Neutrophil (primary cell): Measurements from ENCODE around the gene SLC26A3.

ENCODE experiments used
- H3K27ac ChIP-seq: fragments of 200-600 bp; sonication (generic); 2 replicates; pipeline ENCODE4 v1.5.1; 2016; ENCODE audit warnings: mild to moderate bottlenecking, moderate library complexity
- H3K27me3 ChIP-seq: fragments of 200-600 bp; sonication (generic); 2 replicates; pipeline ENCODE4 v1.6.0; 2016; ENCODE audit warnings: mild to moderate bottlenecking
- H3K36me3 ChIP-seq: fragments of 200-600 bp; sonication (generic); 2 replicates; pipeline ENCODE4 v1.5.1; 2017
- H3K4me1 ChIP-seq, 2 experiments: fragments of 200-600 bp in 1 of 2; sonication (generic) in 1 of 2; 1 replicate in 1 of 2; 2 replicates in 1 of 2; pipeline versions ENCODE4 v1.5.1 to v1.6.1; 2013 to 2016; ENCODE audit warnings: low read depth in 1 of 2, low read length in 1 of 2, mild to moderate bottlenecking in 1 of 2, moderate library complexity in 1 of 2; ENCODE audit not compliant: control insufficient read depth in 1 of 2, insufficient read depth in 1 of 2
- H3K4me3 ChIP-seq, 2 experiments: fragments of 200-600 bp in 1 of 2; sonication (generic) in 1 of 2; 1 replicate in 1 of 2; 2 replicates in 1 of 2; pipeline ENCODE4 v1.5.1; 2013 to 2016; ENCODE audit warnings: low read depth in 1 of 2, low read length in 1 of 2, mild to moderate bottlenecking in 1 of 2, moderate library complexity in 1 of 2
- H3K9me3 ChIP-seq: fragments of 200-600 bp; sonication (generic); 2 replicates; pipeline ENCODE4 v1.5.1; 2016
- TF ChIP-seq, protein P1 (sequence below): fragments of 200-600 bp; sonication (generic); IDR thresholded peaks from 2 replicates; pipeline ENCODE4 v1.5.1; 2016; ENCODE audit warnings: antibody characterized with exemption

Gene SLC26A3

DNA sequence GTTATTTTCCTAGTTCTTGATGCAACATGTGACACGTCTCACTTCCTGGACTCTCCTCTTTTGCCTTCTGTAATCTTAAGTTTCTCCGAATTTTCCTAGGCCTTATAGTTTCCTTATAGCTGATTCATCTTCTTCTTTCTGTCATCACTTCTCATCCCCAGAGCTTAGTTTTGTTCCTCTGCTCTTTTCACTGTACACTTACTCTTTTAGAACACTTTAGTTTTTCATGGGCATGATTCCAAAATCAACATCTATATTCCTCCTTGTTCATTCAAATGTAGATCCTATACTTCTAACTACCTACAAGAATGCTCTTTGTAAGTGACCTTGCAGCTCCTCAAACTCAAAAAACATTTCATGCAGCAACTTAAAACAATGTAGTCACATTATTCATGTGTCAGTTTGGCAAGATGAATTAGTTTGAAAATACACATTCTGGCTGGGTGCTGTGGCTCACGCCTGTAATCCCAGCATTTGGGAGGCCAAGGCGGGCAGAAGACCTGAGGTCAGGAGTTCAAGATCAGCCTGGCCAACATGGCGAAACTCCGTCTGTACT lies 13.1 kb upstream of the SLC26A3 start:
- Histone ChIP-seq H3K4me1 (no peaks in the 10 kb centered on the region), H3K4me3 (no peak overlapping the region), H3K27me3 (peaks cover 6% of the 10 kb centered on the region), H3K27ac (no peak overlapping the region), H3K9me3 (no peaks in the 10 kb centered on the region), H3K36me3 (no peaks in the 10 kb centered on the region)
- TF ChIP-seq, protein P1, sequence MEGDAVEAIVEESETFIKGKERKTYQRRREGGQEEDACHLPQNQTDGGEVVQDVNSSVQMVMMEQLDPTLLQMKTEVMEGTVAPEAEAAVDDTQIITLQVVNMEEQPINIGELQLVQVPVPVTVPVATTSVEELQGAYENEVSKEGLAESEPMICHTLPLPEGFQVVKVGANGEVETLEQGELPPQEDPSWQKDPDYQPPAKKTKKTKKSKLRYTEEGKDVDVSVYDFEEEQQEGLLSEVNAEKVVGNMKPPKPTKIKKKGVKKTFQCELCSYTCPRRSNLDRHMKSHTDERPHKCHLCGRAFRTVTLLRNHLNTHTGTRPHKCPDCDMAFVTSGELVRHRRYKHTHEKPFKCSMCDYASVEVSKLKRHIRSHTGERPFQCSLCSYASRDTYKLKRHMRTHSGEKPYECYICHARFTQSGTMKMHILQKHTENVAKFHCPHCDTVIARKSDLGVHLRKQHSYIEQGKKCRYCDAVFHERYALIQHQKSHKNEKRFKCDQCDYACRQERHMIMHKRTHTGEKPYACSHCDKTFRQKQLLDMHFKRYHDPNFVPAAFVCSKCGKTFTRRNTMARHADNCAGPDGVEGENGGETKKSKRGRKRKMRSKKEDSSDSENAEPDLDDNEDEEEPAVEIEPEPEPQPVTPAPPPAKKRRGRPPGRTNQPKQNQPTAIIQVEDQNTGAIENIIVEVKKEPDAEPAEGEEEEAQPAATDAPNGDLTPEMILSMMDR = no peak

DNA sequence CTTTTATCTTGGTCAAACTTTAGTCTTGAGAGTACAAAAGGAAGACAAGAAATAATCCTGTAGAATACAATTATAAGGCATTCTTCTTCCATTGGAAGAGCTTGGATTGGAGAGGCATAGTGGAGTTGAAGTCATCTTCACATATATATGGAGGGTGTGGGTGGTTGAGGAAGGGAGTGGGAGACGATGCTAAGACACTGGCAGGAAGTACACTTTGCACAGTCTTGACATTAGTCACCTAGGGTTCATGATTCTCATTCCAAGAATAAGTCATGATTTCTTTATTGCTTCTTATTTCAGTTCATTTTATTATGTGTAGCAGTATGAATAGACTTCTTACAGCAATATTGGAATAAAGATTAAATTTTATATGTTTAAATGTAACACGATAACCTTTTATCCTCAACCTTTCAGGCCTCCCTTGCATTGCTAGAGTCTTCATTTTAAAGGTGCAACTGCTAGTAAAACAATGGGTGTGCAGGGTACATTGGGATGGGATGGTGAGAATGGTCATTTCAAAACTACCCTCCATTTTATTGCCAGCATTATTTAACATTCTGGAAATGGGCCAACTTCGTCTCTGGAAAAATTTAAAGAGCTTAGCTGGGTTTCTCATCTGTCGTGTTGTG lies 12.3 kb upstream of the SLC26A3 start:
- Histone ChIP-seq H3K27ac (no peak overlapping the region), H3K36me3 (no peaks in the 10 kb centered on the region), H3K9me3 (no peaks in the 10 kb centered on the region), H3K4me1 (no peaks in the 10 kb centered on the region), H3K4me3 (no peak overlapping the region), H3K27me3 (peaks cover 6% of the 10 kb centered on the region)
- TF ChIP-seq, protein P1 = no peak

DNA sequence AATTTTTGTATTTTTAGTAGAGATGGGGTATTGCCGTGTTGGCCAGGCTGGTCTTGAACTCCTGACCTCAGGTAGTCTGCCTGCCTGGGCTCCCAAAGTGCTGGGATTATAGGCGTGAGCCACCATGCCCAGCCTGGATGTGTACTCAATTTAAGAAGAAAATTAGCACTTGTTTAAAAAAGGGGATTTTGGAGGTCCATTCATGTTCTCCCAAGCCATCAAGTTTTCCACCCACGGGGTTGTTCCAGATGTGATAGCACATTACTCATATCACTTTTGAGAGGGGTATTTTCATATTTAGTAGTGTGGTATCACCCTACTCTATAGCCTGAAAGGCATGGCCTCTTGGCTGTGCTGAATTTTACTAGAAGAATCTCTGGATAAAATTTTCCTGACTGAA lies 10.5 kb upstream of the SLC26A3 start:
- Histone ChIP-seq H3K27me3 (no peaks in the 10 kb centered on the region), H3K4me3 (no peak overlapping the region), H3K36me3 (no peaks in the 10 kb centered on the region), H3K27ac (no peak overlapping the region), H3K4me1 (no peaks in the 10 kb centered on the region), H3K9me3 (no peaks in the 10 kb centered on the region)
- TF ChIP-seq, protein P1 = no peak

DNA sequence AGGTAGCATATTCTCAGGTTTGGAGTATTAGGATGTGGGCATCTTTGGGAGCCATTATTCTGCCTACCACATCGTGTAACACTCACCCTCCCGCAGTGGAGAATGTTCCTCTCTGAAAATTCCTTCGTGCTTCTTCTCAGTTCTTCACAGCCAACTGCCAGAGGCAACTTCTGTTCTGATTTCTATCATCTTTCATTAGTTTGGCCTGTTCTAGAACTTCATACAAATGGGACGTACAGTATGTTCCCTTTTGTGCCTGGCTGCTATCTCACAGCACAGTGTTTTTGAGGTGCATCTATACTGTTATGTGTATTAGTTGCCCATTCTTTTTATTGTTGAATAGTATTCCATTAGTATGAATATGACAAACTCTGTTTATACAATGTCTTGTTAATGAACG lies 8.9 kb upstream of the SLC26A3 start:
- Histone ChIP-seq H3K36me3 (no peaks in the 10 kb centered on the region), H3K4me1 (no peaks in the 10 kb centered on the region), H3K27me3 (no peaks in the 10 kb centered on the region), H3K27ac (no peak overlapping the region), H3K4me3 (no peak overlapping the region), H3K9me3 (no peaks in the 10 kb centered on the region)
- TF ChIP-seq, protein P1 = no peak

DNA sequence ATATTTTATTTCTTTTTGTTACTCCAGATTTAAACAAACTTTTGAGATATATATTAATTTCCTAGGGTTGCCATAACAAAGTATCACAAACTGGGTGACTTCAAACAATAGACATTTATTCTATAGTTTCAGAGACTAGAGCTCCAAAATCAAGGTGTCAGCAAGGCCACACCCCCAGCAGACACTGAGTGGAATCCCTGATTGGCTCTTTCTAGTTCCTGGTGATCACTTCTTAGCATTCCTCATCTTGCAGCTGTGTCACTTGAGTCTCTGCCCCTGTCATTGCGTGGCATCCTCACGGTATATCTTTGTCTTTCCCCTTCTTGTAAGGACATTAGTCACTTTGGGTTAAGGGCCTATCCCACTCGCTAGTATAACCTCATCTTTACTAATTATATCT lies 7.6 kb upstream of the SLC26A3 start:
- no peaks in the 10 kb centered on the region for H3K27me3 ChIP-seq
- no peak overlapping the region for H3K27ac ChIP-seq
- H3K36me3 ChIP-seq = no peaks in the 10 kb centered on the region
- no peak overlapping the region for H3K4me3 ChIP-seq
- H3K9me3 ChIP-seq = no peaks in the 10 kb centered on the region
- no peaks in the 10 kb centered on the region for H3K4me1 ChIP-seq
- TF ChIP-seq, protein P1 = no peak
